ENCODE results near the gene PLXNA4. TPM values are rescaled to one million over a fixed set of nuclear protein-coding genes. Genes with fewer than 3 reads are reported as not detected.
"Not testable (repeated sequence)": the region's sequence is repeated elsewhere in the genome, so short reads cannot be mapped to it uniquely, and the experiment has no call there.

Gene PLXNA4
- total RNA-seq, 1 experiment from 2014 or later, result 1.0 TPM

DNA sequence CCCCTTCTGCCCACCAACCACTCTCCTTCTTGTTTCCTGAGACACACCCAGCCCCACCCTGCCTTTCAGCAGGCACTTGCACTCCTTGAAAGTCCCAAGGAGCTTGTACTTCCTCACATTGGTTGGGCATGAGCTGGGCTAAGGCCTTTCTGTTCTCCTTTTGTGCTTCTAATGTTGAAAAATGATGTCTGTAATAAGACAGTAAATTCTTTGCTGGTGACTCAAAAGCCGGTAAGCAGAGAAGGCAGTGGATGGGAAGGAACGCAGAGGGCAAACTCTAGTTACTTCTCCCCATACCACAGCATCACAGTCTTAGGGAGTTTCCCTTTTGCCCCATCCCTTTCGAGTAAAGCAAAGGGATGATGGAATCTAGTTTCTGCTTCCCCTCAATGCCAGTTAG, 185.6 kb downstream of the PLXNA4 start:
- H3F3A ChIP-seq (ENCODE audit: insufficient read depth, low read depth), result no peaks in the 10 kb centered on the region
- H3K27ac ChIP-seq, result no peak overlapping the region
- CTCF ChIA-PET, result no interaction called here
- POLR2A ChIA-PET (ENCODE audit: unreplicated experiment), result no interaction called here
- no peaks in the 10 kb centered on the region for H4K20me1 ChIP-seq (ENCODE audit: insufficient read depth)
- no peak overlapping the region for H3K4me3 ChIP-seq
- TF ChIP-seq, protein P1, sequence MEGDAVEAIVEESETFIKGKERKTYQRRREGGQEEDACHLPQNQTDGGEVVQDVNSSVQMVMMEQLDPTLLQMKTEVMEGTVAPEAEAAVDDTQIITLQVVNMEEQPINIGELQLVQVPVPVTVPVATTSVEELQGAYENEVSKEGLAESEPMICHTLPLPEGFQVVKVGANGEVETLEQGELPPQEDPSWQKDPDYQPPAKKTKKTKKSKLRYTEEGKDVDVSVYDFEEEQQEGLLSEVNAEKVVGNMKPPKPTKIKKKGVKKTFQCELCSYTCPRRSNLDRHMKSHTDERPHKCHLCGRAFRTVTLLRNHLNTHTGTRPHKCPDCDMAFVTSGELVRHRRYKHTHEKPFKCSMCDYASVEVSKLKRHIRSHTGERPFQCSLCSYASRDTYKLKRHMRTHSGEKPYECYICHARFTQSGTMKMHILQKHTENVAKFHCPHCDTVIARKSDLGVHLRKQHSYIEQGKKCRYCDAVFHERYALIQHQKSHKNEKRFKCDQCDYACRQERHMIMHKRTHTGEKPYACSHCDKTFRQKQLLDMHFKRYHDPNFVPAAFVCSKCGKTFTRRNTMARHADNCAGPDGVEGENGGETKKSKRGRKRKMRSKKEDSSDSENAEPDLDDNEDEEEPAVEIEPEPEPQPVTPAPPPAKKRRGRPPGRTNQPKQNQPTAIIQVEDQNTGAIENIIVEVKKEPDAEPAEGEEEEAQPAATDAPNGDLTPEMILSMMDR (conservative IDR thresholded peaks at IDR 0.05), result no peak
- no peak for TF ChIP-seq EZH2 (IDR thresholded peaks at IDR 0.05; ENCODE audit: low read depth)
- no TSS peak for BruUV-seq (replicated peaks)
- H3K36me3 ChIP-seq (ENCODE audit: low read depth), result no peaks in the 10 kb centered on the region
- no peaks in the 10 kb centered on the region for H3K79me2 ChIP-seq (ENCODE audit: low read depth)
- peaks cover 82% of the 10 kb centered on the region for H3K27me3 ChIP-seq (ENCODE audit: insufficient read depth, low read depth)
- H3K4me2 ChIP-seq, result no peak overlapping the region
- no peaks in the 10 kb centered on the region for H3K4me1 ChIP-seq (replicated peaks; ENCODE audit: insufficient read depth)
- no peak for DNase-seq
- intact Hi-C loops (cut with micrococcal nuclease; ENCODE audit: unreplicated experiment), result no loop called here
- H3K9me3 ChIP-seq (ENCODE audit: insufficient read depth, low read depth), result no peaks in the 10 kb centered on the region
- no peak overlapping the region for H2AFZ ChIP-seq
- H3K9me2 ChIP-seq (ENCODE audit: insufficient read depth), result no peaks in the 10 kb centered on the region

- BruUV-seq (replicated peaks); H3K27ac ChIP-seq; H3K36me3 ChIP-seq (ENCODE audit: low read depth); H3K9me2 ChIP-seq (ENCODE audit: insufficient read depth); H3K9me3 ChIP-seq (ENCODE audit: insufficient read depth, low read depth); H3K4me1 ChIP-seq (replicated peaks; ENCODE audit: insufficient read depth); CTCF ChIA-PET; H3K4me3 ChIP-seq; DNase-seq; H2AFZ ChIP-seq; POLR2A ChIA-PET (ENCODE audit: unreplicated experiment); H4K20me1 ChIP-seq (ENCODE audit: insufficient read depth); H3F3A ChIP-seq (ENCODE audit: insufficient read depth, low read depth); H3K79me2 ChIP-seq (ENCODE audit: low read depth); intact Hi-C loops (cut with micrococcal nuclease; ENCODE audit: unreplicated experiment); H3K4me2 ChIP-seq: not testable (repeated sequence)
- H3K27me3 ChIP-seq (ENCODE audit: insufficient read depth, low read depth), result peaks cover 82% of the 10 kb centered on the region
Measured at GRCh38 chr7:132390049-132390448, 186.2 kb downstream of the PLXNA4 start.

DNA sequence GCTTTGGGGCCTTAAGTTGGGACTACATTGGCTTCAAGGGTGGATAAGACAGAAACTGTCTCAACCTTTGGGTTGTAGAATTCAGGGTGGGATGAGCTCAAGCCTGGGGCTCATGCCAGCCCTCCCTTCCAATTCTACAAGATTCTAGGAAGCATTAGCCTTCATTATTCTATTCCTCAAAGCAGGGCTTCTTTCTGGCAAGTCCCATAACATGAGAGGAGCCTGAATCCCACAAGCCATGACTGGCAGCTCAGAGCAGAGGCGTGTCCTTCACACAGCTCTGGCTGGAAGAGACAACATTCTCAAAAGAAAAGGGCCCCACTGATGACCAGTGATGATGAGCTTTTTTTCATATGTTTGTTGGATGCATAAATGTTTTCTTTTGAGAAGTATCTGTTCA, 187.6 kb downstream of the PLXNA4 start:
- DNase-seq, result no peak
- no peak overlapping the region for H3K4me3 ChIP-seq
- H4K20me1 ChIP-seq (ENCODE audit: insufficient read depth), result 0 out of 2 replicates have a peak, but pooled peaks cover 3% of the 10 kb centered on the region
- no peak overlapping the region for H2AFZ ChIP-seq
- H3K9me3 ChIP-seq (ENCODE audit: insufficient read depth, low read depth), result no peaks in the 10 kb centered on the region
- no peaks in the 10 kb centered on the region for H3K36me3 ChIP-seq (ENCODE audit: low read depth)
- H3F3A ChIP-seq (ENCODE audit: insufficient read depth, low read depth), result no peaks in the 10 kb centered on the region
- ChIA-PET POLR2A (ENCODE audit: unreplicated experiment) (no interaction called here), CTCF (no interaction called here)
- no peaks in the 10 kb centered on the region for H3K4me1 ChIP-seq (replicated peaks; ENCODE audit: insufficient read depth)
- H3K9me2 ChIP-seq (ENCODE audit: insufficient read depth), result no peaks in the 10 kb centered on the region
- H3K27ac ChIP-seq, result no peak overlapping the region
- H3K79me2 ChIP-seq (ENCODE audit: low read depth), result no peaks in the 10 kb centered on the region
- intact Hi-C loops (cut with micrococcal nuclease; ENCODE audit: unreplicated experiment), result no loop called here
- TF ChIP-seq, protein P1 (conservative IDR thresholded peaks at IDR 0.05), result no peak
- TF ChIP-seq EZH2 (IDR thresholded peaks at IDR 0.05; ENCODE audit: low read depth), result no peak
- BruUV-seq (replicated peaks), result no TSS peak
- peaks cover 80% of the 10 kb centered on the region for H3K27me3 ChIP-seq (ENCODE audit: insufficient read depth, low read depth)
- H3K4me2 ChIP-seq, result no peak overlapping the region

DNA sequence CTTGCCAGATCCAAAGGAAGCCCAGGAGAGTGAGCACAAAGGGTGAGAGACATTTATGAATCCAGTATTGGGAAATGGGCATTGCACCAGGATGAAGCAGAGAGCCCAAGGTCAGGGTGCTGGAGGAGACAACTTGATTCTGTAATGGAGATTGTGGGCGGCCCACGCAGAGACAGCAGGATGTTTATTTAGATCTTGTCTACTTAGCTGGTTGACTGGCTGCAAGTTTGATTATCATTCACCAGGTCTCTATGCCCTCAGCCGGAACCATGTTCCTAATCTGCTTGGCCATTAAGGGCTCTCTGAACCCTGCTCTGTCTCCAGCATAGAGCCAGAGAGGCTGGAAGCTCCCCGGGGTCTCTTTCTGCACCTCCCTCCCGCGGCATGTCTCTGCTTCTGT, 188.7 kb downstream of the PLXNA4 start:
- no peaks in the 10 kb centered on the region for H3K79me2 ChIP-seq (ENCODE audit: low read depth)
- H3K27ac ChIP-seq, result no peak overlapping the region
- no peaks in the 10 kb centered on the region for H3K4me1 ChIP-seq (replicated peaks; ENCODE audit: insufficient read depth)
- 0 out of 2 replicates have a peak, but pooled peaks cover 3% of the 10 kb centered on the region for H4K20me1 ChIP-seq (ENCODE audit: insufficient read depth)
- no peak overlapping the region for H2AFZ ChIP-seq
- ChIA-PET CTCF (no interaction called here), POLR2A (ENCODE audit: unreplicated experiment) (no interaction called here)
- no peak for DNase-seq
- no peak overlapping the region for H3K4me3 ChIP-seq
- no TSS peak for BruUV-seq (replicated peaks)
- no peaks in the 10 kb centered on the region for H3K36me3 ChIP-seq (ENCODE audit: low read depth)
- no peaks in the 10 kb centered on the region for H3K9me3 ChIP-seq (ENCODE audit: insufficient read depth, low read depth)
- intact Hi-C loops (cut with micrococcal nuclease; ENCODE audit: unreplicated experiment), result no loop called here
- H3K9me2 ChIP-seq (ENCODE audit: insufficient read depth), result no peaks in the 10 kb centered on the region
- no peak for TF ChIP-seq EZH2 (IDR thresholded peaks at IDR 0.05; ENCODE audit: low read depth)
- TF ChIP-seq, protein P1 (conservative IDR thresholded peaks at IDR 0.05), result no peak
- no peaks in the 10 kb centered on the region for H3F3A ChIP-seq (ENCODE audit: insufficient read depth, low read depth)
- H3K27me3 ChIP-seq (ENCODE audit: insufficient read depth, low read depth), result peaks cover 81% of the 10 kb centered on the region
- H3K4me2 ChIP-seq, result no peak overlapping the region

Data from PC-9 (cell line).